Stimulated activated CD8-positive, alpha-beta memory T cell treated with anti-CD3 and anti-CD28 coated beads, Interleukin-4, amount 100 ng/mL, for 1 hour (primary cell): ENCODE results near the gene ALG9.
A peak's percentile ranks its signal among the peaks of the same experiment; 100 is the strongest.
"Not testable (repeated sequence)": the region's sequence is repeated elsewhere in the genome, so short reads cannot be mapped to it uniquely, and the experiment has no call there.

Experiments
- DNase-seq, 2 donors: peaks; one replicate each; pipeline ENCODE4 v3.0.0-alpha.2; 2020; ENCODE audit warnings: low read depth in 2 of 2, low spot score in 1 of 2

The ALG9 gene

DNA sequence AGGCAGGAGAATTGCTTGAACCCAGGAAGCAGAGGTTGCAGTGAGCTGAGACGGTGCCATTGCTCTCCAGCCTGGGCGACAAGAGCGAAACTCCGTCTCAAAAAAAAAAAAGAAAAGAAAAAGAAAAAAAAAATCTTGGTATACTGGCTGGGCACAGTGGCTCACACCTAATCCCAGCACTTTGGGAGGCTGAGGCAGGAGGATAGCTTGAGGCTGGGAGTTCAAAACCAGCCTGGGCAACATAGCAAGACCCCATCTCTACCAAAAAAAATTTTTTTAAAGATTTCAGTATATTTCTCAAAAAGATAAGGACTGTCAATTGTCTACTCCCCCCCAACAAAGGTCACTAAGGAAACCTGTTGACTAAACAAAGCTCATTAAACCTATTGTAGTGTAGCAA lies 13.7 kb upstream of the ALG9 start:
- not testable (repeated sequence) for DNase-seq

DNA sequence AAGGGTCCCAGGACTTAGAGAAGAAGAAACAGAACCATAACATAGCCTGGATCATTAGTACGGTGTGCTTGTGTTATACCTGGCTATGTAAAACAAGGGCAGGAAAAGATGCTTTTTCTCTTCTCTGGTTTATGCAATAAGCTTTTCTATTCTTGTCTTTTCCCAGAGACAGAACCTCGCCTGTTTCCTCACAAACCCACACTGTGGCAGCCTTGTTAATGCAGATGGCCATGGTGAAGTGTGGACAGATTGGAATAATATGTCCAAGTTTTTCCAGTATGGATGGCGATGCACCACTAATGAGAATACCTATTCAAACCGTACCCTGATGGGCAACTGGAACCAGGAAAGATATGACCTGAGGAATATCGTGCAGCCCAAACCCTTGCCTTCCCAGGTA lies 10.8 kb upstream of the ALG9 start:
- no peak for DNase-seq

DNA sequence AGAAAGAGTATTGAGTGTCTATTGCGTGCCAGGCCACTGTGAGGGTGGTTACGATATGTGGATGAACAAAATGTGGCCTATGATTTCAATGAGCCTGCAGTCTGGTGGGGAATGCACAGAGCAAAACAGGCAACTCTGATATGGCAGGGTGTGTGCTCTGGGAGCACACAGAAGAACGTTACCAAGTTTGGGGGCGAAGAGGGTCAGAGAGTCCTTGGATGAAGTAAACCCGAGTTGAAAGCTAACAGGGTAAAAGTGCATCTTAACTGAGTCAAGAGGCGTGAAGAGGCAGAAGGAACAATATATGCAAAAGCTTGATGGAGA lies 8.2 kb upstream of the ALG9 start:
- no peak for DNase-seq

DNA sequence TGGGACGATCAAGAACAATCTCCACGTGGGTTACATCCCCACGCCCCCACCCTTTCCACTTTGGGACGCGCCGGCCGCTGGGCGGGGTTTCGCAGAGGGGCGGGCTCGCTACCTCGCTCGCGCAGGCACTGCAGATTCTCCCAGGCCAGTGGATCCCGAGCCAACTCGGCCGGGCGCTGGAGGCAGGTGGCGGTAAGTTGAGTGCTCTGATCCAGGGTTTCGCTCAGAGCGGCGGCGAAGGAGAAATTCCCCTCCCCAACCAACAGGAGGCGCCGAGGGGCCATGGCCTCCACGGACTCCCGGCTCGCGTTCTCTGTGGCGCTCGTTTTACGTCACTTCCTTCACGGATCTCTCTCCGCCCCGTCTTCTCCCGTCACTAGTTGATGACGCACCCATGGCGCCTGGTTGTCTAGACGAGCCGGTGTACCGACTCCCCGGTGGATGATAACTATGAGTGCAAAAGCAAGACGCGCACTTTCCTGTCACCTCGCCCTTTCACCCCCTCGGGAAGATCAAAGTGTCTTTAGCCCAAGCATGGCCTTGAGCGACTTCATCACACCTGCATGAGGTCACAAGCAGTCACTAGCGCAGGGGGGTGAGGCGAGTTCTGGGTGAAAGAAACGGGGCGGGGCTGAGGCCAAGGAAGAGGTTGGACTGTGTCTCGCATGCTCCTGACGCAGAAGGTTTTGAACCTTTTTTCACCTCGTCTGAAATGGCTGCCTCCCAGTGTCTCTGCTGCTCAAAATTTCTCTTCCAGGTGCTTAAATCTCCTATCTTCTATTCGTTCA lies 7.7 kb upstream of the ALG9 start, which contains the start of the genes CFAP68 and FDXACB1:
Gene CFAP68 (plus strand): TSS at position 693 of the 788 bp plus-strand sequence. CDS start 20 bp downstream, at position 713.
Gene FDXACB1 (minus strand): TSS at position 317 of the 788 bp plus-strand sequence. CDS start 33 bp downstream, at position 284.
- peak; percentile 90 for DNase-seq

DNA sequence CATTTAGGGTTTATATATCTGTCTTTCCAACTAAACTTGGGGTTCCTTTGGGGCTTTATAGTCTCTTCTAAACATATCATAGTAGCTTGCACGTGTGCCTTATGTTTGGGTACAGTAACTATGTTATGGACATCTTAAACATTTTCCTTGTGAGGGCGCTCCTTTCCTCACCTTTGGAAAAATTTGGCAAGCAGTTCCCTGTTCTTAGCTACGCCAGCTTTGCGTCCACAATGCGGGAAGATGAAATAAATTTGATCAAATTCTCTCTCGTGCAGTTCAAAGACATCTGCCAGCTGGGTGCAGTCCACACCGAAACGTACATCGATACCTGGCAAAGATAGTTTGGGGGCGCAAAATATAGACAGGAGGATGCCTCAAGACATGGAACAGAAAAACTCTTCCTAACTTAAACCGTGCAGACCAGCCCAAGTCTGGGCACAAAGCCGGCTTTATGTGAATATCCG lies 7.0 kb upstream of the ALG9 start:
- no peak for DNase-seq

DNA sequence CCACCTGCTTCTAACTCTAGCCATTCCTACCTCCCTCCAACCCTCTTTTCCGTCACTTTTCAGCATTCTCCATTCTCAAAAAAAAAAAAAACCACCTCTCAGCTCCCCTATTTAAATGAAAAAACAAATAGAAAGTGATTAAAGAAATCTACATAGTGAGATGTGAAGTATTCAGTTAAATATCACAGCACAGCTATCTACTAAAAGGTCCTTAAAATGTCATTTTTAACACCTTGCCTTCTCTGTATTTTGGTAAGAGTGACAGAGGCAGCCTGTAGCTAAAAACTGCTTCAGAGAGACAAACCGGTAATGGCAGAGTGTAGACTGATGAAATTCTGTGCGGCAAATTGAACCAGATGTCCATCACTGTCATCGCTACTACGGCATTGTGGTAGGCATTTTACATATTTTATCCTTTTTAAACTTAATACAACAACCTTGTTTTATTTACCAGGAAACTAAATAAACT lies 346 bp upstream of the ALG9 start:
- no peak for DNase-seq

DNA sequence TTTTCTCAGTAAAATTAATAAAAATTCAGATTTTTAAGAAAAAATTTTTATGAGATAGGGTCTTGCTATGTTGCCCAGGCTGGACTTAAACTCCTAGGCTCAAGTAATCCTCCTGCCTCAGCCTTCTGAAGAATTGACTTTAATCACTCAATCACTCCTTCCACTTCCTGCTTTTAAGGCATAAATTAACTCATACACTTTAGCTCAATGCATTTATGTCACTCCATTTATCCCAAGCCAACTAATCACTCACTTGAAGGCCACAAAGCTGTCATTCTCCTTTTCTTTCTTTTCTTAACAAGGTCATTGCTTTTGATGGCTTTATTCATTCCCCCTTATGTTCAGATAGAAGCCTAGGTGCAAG lies 877 bp downstream of the ALG9 start:
- DNase-seq = no peak

DNA sequence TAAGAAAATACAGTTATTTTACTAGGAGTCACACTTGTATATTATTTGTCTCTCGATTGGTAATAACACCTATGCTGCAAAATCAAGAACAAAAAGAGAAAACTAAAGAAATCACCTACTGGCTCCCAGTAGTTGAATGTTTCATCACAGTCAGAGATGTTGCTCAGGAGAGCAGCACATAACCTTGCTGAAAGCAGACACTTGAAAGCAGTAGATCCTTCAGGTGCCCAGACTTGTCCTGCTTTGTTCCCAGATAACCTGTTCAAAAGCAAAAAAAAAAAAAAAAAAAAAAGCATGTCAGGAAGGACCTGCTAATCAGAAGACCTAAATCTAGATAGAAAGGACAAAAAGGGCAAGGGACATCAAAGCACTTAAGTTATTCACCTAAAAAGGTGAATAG lies 1.3 kb downstream of the ALG9 start:
- DNase-seq = no peak

DNA sequence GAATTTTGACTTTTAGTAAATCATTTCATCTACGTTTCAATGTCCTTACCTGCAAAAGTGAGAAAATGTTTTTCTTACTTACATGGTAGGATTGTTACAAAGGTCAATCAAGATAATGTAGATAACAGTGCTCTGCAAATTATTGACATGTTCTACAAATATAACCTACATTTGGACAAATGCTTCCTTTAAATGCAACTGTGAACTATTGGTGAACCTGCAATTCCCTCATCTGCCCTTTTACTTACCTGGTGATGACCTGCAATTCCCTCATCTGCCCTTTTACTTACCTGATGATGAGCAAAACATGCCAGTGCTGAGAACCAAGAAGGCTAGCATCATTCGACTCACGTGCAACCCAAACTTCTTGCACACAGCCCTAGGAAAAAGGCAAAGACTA lies 11.1 kb downstream of the ALG9 start:
- DNase-seq = no peak

DNA sequence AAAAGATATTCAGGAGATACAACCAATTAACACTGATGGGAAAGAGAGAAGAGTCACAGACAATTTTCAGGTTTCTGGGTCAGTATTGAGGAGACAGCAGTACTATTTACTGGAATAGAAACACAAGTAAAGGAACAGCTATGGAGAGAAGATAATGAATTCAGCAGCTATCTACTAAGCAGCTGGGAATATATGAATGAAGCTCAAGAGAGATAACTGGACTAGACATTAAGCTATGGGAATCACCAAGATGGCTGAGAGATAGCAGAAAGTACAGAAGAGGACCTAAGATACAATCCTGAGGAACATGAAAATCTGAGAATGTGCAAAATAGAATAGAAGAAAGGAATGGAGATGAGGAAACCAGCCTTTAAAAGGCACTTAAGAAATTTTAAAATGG lies 15.9 kb downstream of the ALG9 start:
- no peak for DNase-seq

DNA sequence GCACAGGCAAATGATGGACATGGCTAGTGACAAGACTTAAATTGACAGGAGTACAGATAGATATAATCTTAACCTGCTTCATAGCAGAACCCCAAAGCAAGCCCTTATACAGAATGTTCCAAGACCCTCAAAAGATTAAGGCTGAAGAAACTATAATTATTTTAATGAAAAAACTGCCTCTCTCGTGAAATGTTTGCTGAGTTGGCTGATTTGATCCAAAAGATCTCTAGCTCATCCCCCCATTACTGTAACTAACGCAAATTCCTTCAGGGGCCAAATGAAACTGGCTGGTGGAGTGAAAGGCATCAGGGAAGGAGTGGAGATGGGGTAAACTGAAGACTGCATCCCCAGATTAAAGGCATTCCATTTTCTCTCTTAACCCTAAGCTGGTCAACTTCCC lies 19.3 kb downstream of the ALG9 start:
- DNase-seq = no peak

DNA sequence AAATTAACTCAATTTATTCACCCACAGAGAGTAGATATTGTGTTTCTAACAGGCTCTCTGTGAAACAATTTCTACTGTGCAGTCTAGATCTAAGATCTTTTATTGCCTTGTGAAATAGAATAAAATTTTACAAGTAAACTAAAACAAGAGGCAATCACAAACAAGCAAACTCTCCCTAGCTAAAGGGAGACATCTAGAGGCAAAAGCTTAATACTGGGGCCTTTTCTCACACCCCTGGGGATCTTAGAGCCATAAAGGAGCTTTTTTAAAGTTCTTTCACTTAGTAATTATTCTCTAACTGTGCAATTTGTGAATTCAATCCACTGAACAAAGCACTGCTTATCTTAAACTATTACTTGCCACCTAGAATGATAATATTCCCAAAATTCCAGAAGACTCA lies 19.7 kb downstream of the ALG9 start:
- no peak for DNase-seq

DNA sequence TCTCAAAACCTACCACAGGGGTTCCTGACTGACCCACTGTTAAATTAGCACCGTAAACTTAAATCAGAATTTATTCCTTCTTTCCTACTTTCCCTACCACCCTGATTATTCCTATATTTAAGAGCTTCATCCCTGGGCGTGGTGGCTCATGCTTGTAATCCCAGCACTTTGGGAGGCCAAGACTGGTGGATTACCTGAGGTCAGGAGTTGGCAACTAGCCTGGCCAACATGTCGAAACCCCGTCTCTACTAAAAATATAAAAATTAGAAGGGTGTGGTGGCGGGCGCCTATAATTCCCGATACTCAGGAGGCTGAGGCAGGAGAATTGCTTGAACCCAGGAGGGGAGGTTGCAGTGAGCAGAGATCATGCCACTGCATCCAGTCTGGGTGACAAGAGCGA lies 20.3 kb downstream of the ALG9 start:
- no peak for DNase-seq

DNA sequence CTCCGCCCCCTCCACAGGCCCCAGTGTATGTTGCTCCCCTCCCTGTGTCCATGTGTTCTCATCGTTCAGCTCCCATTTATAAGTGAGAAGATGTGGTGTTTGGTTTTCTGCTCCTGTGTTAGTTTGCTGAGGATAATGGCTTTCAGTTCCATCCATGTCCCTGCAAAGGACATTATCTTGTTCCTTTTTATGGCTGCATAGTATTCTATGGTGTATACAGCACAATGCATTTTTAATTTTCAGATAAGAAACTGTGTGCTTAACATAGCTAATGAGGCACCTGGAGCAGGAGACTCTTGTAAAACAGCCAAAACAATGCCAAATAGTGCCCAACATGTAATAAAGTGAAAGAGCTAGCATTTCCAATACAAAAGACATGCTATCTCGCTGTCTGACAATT lies 21.8 kb downstream of the ALG9 start:
- no peak for DNase-seq

DNA sequence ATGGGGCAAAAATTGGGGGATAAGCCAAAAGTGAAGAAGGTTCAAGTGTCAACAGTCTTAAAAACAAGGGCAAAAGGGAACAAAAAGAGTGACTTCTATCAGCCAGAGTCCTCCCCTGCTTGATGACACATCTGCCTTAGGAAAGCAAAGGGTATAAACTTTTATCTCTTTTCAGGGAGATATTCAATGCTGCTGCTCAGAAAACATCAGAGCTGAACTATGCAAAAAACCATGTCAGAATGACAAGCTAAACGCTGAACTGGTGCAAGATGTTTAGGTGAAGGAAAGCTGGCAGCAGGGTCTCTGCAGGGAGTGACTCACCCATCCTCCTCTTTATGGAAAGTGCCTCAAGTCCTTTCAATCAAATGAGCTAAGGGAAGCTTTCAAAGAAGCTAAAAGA lies 24.7 kb downstream of the ALG9 start:
- DNase-seq = no peak

DNA sequence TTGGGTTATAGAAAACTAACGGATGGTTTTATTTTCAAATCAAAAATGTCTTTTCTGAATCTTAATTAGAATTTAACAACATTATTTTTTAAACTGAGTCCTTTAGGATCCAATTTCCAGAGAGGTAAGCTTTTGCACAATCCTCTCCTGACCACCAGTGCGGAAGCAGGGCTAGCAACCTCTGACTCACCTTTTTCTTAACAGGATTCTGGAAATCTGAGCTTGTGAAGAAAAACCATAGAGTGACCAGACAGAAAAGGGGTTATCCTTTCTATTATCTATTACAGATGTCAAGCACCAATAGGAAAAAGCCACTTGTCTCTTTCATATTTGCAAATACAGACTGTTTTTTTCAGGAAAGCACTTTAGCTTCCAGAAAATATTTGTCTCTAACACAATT lies 25.3 kb downstream of the ALG9 start:
- no peak for DNase-seq

DNA sequence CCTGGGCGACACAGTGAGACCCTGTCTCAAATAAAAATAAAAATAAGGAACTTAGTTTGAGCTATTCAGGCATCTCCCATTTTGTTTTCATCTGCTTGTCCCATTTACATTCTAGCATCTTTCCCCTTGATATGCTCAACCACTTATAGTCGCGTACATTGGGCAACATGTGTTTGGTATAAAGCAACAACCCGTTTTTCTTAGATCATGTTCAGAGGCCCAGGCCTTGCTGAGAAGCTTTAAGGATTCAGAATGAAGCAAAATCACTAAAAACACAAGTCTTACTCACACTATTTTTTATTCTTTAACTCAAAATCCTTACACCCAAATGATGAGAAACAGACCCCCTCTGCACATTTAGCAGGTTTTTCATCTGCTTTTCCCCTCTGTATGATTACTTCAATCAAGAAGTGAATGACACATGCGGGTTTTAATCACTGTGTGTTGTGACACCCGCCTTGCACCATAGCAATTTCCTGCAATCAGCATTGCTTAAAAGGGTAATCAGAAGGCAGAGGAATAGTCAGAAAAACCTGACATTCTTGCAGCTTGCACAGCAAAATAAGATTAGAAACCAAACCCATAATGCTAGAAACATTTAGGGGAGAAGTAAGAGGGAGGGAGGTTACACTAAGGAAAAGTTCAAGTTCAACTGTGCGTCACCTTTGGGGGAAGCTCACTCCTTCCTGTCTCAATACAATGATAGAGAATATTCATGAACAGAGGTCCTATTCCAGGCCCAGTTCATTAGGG lies 25.9 kb downstream of the ALG9 start:
- DNase-seq = no peak

DNA sequence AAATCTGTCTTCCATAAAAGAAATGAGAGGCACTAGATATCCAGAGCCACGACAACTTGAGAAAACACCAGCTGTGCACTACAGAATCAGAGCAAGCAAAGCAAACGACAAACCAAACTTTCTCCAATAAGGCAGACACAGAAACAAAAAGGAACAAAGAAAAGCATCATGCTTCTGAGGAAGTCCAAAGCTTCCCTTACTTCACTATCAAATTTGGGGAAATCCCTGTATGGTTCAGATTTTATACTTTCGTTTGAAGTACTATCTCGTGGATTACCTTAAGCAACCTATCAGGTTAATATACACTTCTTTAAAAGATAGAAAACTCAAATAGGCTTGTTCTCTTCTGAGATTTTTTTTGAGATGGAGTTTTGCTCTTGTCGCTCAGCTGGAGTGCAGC lies 27.7 kb downstream of the ALG9 start:
- no peak for DNase-seq

DNA sequence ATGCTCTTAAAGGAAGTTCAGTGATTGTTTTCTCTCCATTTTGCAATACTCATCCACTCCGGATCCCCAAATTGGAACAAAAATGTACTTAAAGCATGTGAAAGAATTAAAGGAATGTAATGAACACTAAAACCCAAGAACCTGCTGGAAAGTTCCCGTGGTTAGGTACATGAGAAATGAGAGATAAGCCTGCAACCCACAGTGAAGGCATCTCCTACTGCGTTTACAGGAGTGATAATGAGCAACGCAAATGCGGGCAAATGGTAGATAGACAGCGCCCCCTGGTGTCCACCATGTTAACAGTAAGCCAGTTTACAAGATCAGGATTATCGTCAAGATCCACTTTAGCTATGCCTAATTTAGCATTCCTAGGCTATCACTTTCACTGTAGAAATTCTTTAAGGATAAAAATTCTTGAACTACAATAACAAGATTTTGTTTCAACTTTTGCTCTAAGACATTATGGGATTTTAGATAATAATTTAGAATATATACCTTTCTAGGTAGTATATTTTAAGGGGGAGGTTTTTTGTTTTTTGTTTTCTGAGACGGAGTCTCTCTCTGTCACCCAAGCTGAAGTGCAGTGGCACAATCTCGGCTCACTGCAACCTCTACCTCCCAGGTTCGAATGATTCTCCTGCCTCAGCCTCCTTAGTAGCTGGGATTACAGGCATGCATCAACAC lies 29.9 kb downstream of the ALG9 start:
- DNase-seq = peak; percentile 77 to 80

DNA sequence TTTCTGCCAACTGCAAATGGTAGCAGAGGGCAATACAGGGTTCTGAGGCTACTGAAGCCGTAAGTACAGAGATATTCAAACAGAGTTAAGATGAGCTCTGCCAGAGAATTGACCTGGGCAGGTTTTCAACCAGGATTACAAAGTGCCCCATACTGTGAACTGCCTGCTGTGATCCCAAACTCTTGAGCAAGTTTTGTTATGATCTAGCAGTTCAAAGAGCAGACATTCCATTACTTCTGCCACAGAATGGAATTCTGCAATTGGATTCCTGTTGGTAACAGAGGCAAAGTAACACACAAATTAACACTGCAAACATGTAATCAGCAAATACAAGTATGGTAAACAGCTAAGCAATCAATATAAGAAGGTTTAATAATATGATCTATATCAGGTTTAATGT lies 31.2 kb downstream of the ALG9 start:
- no peak for DNase-seq

DNA sequence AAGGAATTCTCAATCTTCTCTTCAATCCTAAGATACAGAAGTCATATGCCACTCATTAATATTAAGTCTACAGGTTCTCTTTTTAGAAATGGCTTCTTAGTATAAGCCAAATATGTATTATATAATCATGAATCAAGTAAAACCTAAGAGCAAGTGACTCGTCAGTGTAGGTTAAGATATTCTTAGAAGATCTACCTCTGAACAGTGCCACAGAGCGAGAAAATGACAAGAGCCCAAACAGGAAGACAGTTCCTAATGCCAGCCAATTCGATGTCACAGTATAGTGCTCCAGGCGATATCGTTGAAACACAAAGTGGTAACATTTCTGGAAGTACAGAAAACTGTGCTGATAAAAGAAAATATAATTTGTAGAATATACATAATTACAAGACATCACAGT lies 33.3 kb downstream of the ALG9 start:
- DNase-seq = no peak

DNA sequence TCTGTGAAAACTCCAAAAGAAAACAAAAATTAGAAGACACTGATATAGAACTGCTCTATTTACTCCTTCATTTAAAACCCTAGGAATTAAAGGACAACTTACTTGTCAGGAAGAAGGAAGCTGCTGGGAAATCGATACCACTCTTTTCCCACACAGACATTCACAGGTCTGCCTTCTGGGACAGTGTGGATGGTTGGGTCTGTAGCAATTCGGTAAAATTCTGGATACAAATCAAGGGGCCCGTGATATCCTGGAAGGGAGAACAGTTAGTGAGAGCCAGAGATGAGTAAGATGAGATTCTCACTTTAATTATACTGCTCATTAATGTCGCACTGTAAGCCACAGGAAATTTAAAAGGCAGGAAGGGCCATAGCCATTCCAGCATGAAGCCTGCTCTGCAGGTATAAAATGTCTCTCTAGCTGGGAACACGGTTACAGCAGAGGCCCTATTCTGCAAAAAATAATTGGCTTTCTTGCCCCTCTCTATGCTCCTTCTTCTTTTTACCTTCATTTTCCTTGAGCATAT lies 34.0 kb downstream of the ALG9 start:
- no peak for DNase-seq
